Measurements from ENCODE around the gene GRID1.

- TF ChIP-seq YY1 (IDR thresholded peaks at IDR 0.05; ENCODE audit: insufficient read depth, insufficient read length) (no peak), ZNF274 (IDR thresholded peaks at IDR 0.05; ENCODE audit: low read depth, low read length) (no peak), SUZ12 (IDR thresholded peaks at IDR 0.05; ENCODE audit: extremely low read depth, insufficient read depth, insufficient read length) (no peak)
Observed at GRCh38 chr10:85647741-85648140, 718.9 kb downstream of the GRID1 start.
